Measurements from ENCODE around the gene PRR5L.

The PRR5L gene, protein sequence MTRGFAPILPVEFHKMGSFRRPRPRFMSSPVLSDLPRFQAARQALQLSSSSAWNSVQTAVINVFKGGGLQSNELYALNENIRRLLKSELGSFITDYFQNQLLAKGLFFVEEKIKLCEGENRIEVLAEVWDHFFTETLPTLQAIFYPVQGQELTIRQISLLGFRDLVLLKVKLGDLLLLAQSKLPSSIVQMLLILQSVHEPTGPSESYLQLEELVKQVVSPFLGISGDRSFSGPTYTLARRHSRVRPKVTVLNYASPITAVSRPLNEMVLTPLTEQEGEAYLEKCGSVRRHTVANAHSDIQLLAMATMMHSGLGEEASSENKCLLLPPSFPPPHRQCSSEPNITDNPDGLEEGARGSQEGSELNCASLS

DNA sequence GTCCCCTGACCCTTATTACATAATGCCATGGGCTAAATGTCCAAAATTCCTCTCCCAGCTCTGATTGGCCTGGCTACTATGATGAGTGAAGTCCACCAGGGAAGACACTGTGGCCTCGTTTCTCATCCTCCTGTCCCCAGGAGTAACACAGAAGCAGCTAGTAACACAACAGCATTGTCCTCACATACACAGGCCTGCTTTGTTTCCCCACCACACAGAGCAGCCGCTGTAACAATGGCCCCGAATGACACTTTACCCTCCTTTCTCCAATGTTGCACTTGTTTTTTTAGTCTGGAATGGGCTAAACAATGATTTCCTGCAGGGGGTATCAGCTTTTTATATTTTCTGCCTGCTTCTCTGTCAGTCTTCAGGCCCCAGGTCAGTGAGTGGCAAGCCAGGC, at the start of gene PRR5L:
PRR5L (plus strand) TSS at position 363 of the 400 bp plus-strand sequence. CDS start 104,834 bp downstream, outside the sequence.
- Histone ChIP-seq H3K27me3 (ENCODE audit: insufficient read depth, low read length) (no peaks in the 10 kb centered on the region), H3K36me3 (ENCODE audit: insufficient read depth, low read length) (no peaks in the 10 kb centered on the region), H3K79me2 (ENCODE audit: control insufficient read depth, insufficient read depth, low read length, unreplicated experiment) (no peaks in the 10 kb centered on the region), H2AFZ (ENCODE audit: low read length, unreplicated experiment) (peak within 1 kb of the TSS; percentile 24), H3K27ac (ENCODE audit: low read depth, low read length) (peak within 1 kb of the TSS; percentile 66), H3K4me3 (ENCODE audit: low read depth, low read length) (no peak within 1 kb of the TSS), H3K4me1 (ENCODE audit: control insufficient read depth, insufficient read depth, low read length, unreplicated experiment) (peaks cover 18% of the 10 kb centered on the region)

DNA sequence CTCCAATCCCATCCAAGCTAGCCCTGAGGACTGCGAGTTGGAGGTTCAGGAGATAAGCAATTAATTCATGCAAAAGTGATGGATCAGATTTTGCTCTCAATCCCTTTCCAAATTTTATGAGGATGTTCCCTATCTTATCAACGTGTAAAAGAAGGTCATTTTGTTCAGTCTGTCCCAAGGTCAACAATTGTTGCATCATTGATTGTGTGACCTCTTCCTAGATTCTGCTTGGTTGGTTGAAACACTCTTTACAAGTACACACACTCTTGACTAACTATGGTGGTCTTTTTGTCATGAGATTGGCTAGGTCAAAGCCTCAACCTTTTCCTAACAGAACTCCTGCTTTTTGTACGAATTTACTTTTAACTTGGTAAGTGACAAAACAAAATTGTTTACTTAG, 48.6 kb upstream of the PRR5L start:
- H3K27me3 ChIP-seq (ENCODE audit: insufficient read depth, low read length), result no peaks in the 10 kb centered on the region
- no peak overlapping the region for H3K27ac ChIP-seq (ENCODE audit: low read depth, low read length)
- H3K36me3 ChIP-seq (ENCODE audit: insufficient read depth, low read length), result 0 out of 2 replicates have a peak, but pooled peaks cover 4% of the 10 kb centered on the region

DNA sequence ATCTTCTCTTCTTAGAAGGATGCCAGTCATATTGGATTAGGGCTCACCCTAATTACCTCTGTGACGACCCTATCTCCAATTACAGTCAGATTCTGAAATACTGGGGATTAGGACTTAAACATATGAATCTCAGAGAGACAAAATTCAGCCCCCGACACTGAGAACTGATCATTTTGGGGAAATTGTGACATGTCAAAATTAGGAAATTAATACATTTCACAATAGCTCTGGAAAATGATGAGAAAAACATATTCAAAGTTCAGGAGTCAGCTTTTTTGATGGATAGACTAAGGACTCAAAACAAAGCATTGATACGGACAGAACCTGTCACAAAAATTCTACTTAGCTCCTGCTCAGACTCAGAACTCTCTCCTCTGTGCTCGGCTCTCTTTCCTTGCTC, 47.7 kb upstream of the PRR5L start:
- H3K4me3 ChIP-seq (ENCODE audit: low read depth, low read length), result no peak overlapping the region
- H3K79me2 ChIP-seq (ENCODE audit: control insufficient read depth, insufficient read depth, low read length, unreplicated experiment), result no peaks in the 10 kb centered on the region
- H3K27me3 ChIP-seq (ENCODE audit: insufficient read depth, low read length), result no peaks in the 10 kb centered on the region
- no peak overlapping the region for H3K27ac ChIP-seq (ENCODE audit: low read depth, low read length)
- peaks cover 14% of the 10 kb centered on the region for H3K4me1 ChIP-seq (ENCODE audit: control insufficient read depth, insufficient read depth, low read length, unreplicated experiment)
- H2AFZ ChIP-seq (ENCODE audit: low read length, unreplicated experiment), result no peak overlapping the region
- 0 out of 2 replicates have a peak, but pooled peaks cover 4% of the 10 kb centered on the region for H3K36me3 ChIP-seq (ENCODE audit: insufficient read depth, low read length)

More for the DNA sequence above, 48.6 kb upstream of the PRR5L start:
- Histone ChIP-seq H3K79me2 (ENCODE audit: control insufficient read depth, insufficient read depth, low read length, unreplicated experiment) (no peaks in the 10 kb centered on the region), H3K4me3 (ENCODE audit: low read depth, low read length) (no peak overlapping the region), H2AFZ (ENCODE audit: low read length, unreplicated experiment) (no peak overlapping the region), H3K4me1 (ENCODE audit: control insufficient read depth, insufficient read depth, low read length, unreplicated experiment) (peaks cover 14% of the 10 kb centered on the region)

DNA sequence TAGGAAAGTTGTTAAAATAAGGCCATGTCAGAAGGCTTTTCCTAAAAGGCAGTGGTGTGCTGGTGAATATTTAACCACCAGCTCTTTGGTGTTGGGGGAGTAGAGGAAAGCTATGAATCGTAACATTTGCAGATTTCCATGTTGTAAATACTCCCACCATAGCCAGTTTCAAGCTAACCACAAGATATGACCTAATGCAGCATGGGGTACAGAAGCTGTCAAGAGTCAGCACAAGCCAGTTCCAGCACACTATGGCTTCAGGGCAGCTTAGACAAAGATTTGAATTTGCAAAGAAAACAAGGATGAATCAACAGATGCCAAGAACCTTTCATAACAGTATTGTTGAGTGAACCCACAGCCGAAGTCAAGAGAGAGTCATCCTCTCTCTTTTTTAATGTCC, 46.8 kb upstream of the PRR5L start:
- no peak overlapping the region for H2AFZ ChIP-seq (ENCODE audit: low read length, unreplicated experiment)
- H3K27me3 ChIP-seq (ENCODE audit: insufficient read depth, low read length), result no peaks in the 10 kb centered on the region
- no peak overlapping the region for H3K4me3 ChIP-seq (ENCODE audit: low read depth, low read length)
- H3K4me1 ChIP-seq (ENCODE audit: control insufficient read depth, insufficient read depth, low read length, unreplicated experiment), result peaks cover 14% of the 10 kb centered on the region
- no peaks in the 10 kb centered on the region for H3K79me2 ChIP-seq (ENCODE audit: control insufficient read depth, insufficient read depth, low read length, unreplicated experiment)
- 0 out of 2 replicates have a peak, but pooled peaks cover 4% of the 10 kb centered on the region for H3K36me3 ChIP-seq (ENCODE audit: insufficient read depth, low read length)
- H3K27ac ChIP-seq (ENCODE audit: low read depth, low read length), result no peak overlapping the region

DNA sequence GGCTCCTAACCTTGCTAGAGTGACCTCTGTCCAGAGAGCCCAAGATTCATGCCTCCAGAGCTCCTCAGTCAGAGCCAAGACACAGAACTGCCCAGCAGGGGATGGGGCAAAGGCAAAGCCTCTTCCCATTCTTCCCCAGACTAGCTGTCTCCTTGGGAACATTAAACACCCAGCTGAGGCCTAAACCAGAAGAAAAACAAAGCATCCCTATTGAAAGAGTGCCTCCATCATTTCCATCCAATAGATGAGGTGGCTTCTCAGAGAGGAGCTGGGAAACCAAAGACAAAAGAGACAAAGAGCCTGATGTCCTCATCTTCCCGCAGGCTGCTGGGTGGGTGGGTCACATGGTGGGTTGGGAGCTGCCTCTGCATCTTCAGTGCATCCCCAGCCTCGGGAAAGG, 44.3 kb upstream of the PRR5L start:
- H3K79me2 ChIP-seq (ENCODE audit: control insufficient read depth, insufficient read depth, low read length, unreplicated experiment), result no peaks in the 10 kb centered on the region
- no peak overlapping the region for H3K4me3 ChIP-seq (ENCODE audit: low read depth, low read length)
- no peak overlapping the region for H3K27ac ChIP-seq (ENCODE audit: low read depth, low read length)
- H3K4me1 ChIP-seq (ENCODE audit: control insufficient read depth, insufficient read depth, low read length, unreplicated experiment), result peaks cover 27% of the 10 kb centered on the region
- H3K36me3 ChIP-seq (ENCODE audit: insufficient read depth, low read length), result 0 out of 2 replicates have a peak, but pooled peaks cover 4% of the 10 kb centered on the region
- no peaks in the 10 kb centered on the region for H3K27me3 ChIP-seq (ENCODE audit: insufficient read depth, low read length)
- no peak overlapping the region for H2AFZ ChIP-seq (ENCODE audit: low read length, unreplicated experiment)

DNA sequence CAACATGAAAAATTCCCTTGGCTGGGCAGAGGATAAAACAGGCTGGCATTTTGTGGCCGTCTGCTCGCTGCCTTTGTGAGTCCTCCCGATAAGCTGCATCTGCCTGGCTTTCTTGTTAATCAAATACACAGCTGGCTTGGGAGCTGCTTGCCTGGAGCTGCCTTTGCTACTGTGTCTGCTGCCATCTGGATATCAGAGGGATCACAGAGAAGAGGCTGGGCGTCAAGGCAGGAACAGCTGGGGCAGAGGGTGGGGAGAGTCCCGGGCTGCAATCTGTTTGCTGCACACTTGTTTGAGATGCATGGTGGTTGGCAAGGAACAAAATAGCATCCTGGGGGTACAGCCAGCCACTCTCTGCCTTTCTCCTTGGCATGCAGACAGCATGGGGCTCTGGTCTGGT, 42.9 kb upstream of the PRR5L start:
- Histone ChIP-seq H3K4me3 (ENCODE audit: low read depth, low read length) (no peak overlapping the region), H3K79me2 (ENCODE audit: control insufficient read depth, insufficient read depth, low read length, unreplicated experiment) (no peaks in the 10 kb centered on the region), H3K4me1 (ENCODE audit: control insufficient read depth, insufficient read depth, low read length, unreplicated experiment) (peaks cover 36% of the 10 kb centered on the region), H3K36me3 (ENCODE audit: insufficient read depth, low read length) (0 out of 2 replicates have a peak, but pooled peaks cover 4% of the 10 kb centered on the region), H3K27me3 (ENCODE audit: insufficient read depth, low read length) (no peaks in the 10 kb centered on the region), H2AFZ (ENCODE audit: low read length, unreplicated experiment) (no peak overlapping the region), H3K27ac (ENCODE audit: low read depth, low read length) (no peak overlapping the region)

DNA sequence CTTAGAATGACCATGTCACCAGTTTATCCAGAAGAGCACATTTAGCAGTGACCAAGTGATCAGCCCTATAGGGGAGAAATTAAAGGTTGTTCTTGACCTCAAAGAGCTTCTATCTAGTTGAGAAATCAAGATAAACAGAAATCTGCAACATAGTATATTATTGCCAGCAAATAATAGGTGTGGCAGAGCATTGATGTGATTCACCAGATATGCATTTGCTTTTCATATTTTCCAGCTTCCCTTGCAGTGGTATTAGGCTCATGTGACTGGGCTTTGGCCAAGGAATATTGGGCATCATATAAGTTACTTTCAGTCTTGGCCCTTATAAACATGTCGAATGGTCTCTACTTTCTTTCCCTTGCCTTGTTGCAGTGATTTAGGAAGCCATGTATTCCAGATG, 41.4 kb upstream of the PRR5L start:
- Histone ChIP-seq H3K4me1 (ENCODE audit: control insufficient read depth, insufficient read depth, low read length, unreplicated experiment) (peaks cover 34% of the 10 kb centered on the region), H3K27ac (ENCODE audit: low read depth, low read length) (peak overlapping the region; percentile 5; the same call in 1 of the 2 replicates), H2AFZ (ENCODE audit: low read length, unreplicated experiment) (no peak overlapping the region), H3K79me2 (ENCODE audit: control insufficient read depth, insufficient read depth, low read length, unreplicated experiment) (no peaks in the 10 kb centered on the region), H3K4me3 (ENCODE audit: low read depth, low read length) (no peak overlapping the region), H3K36me3 (ENCODE audit: insufficient read depth, low read length) (0 out of 2 replicates have a peak, but pooled peaks cover 4% of the 10 kb centered on the region), H3K27me3 (ENCODE audit: insufficient read depth, low read length) (no peaks in the 10 kb centered on the region)

DNA sequence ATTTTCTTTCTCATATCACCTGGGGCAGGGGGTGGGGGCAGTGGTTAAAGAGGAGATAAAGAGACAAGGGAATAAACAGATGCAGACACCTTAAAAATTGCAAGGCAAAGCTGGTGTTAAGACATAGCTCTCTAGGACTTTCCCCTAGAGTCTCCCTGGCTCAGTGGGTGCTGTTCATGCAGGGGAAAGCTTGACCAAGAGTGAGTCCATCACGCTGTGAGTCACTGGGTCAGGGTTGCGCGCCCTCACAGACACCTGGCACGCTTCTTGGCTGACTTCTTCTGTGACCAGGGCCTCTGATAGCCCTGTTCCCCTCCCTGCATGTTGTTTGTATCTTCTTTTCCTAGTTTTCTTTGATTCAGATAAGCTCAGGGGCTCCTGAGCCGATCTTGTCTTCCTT, 38.7 kb upstream of the PRR5L start:
- H3K79me2 ChIP-seq (ENCODE audit: control insufficient read depth, insufficient read depth, low read length, unreplicated experiment), result no peaks in the 10 kb centered on the region
- no peaks in the 10 kb centered on the region for H3K27me3 ChIP-seq (ENCODE audit: insufficient read depth, low read length)
- no peak overlapping the region for H2AFZ ChIP-seq (ENCODE audit: low read length, unreplicated experiment)
- no peak overlapping the region for H3K4me3 ChIP-seq (ENCODE audit: low read depth, low read length)
- peaks cover 32% of the 10 kb centered on the region for H3K4me1 ChIP-seq (ENCODE audit: control insufficient read depth, insufficient read depth, low read length, unreplicated experiment)
- H3K36me3 ChIP-seq (ENCODE audit: insufficient read depth, low read length), result no peaks in the 10 kb centered on the region
- no peak overlapping the region for H3K27ac ChIP-seq (ENCODE audit: low read depth, low read length)

DNA sequence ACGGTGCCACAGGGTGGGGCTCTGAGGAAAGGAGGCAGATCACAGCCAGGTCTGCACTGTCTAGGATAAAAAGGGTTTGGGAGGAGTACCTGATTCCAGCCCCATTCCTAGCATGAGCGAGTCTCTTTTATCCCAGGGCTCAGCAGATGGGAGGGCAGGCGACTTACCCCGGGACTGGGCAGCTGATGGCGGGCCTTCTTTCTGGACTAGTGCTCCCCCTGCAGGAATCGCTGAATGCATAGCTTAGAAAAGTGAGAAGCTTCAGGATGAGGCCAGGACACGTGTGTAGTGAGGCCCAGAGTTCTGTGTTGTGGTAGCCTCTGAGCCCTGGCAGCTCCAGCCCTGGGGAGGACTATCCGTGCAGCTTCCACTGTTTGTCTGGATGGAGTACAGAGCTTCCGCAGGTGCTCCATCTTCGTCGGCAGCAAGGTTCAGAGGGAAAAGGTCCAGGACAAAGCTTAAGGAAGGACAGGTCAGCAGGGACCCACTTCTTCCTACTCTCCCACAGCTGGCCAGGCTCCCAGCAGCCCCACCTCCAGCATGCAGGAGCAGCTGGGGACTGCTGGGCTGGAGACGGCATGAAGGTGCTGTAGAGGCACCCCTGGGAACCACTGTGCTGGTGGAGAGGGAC, 37.2 kb upstream of the PRR5L start:
- H3K27me3 ChIP-seq (ENCODE audit: insufficient read depth, low read length), result no peaks in the 10 kb centered on the region
- H3K27ac ChIP-seq (ENCODE audit: low read depth, low read length), result no peak overlapping the region
- peak overlapping the region; percentile 12 for H2AFZ ChIP-seq (ENCODE audit: low read length, unreplicated experiment)
- no peaks in the 10 kb centered on the region for H3K36me3 ChIP-seq (ENCODE audit: insufficient read depth, low read length)
- no peak overlapping the region for H3K4me3 ChIP-seq (ENCODE audit: low read depth, low read length)
- H3K79me2 ChIP-seq (ENCODE audit: control insufficient read depth, insufficient read depth, low read length, unreplicated experiment), result no peaks in the 10 kb centered on the region
- peaks cover 32% of the 10 kb centered on the region for H3K4me1 ChIP-seq (ENCODE audit: control insufficient read depth, insufficient read depth, low read length, unreplicated experiment)

DNA sequence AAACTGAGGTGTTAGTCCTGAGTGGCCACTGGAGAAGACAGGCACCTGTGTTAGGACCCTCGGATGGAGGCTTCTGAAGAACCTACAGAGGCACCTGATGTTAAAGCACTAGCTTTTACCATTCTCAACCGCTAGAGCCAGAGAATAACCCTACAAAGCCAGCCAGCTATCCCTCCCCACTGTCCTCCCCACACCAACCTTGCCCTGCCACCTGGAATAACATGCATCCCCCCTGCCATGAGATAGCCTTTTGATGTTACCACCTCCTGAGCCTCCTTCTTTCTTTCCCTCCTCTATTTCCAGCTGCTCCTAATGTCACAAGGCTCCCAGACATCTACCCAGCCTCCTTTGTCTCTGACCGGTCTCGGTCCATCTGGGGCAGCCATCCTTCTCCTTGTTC, 35.0 kb upstream of the PRR5L start:
- no peaks in the 10 kb centered on the region for H3K36me3 ChIP-seq (ENCODE audit: insufficient read depth, low read length)
- no peak overlapping the region for H3K27ac ChIP-seq (ENCODE audit: low read depth, low read length)
- no peaks in the 10 kb centered on the region for H3K79me2 ChIP-seq (ENCODE audit: control insufficient read depth, insufficient read depth, low read length, unreplicated experiment)

More for the DNA sequence above, 35.0 kb upstream of the PRR5L start:
- peaks cover 22% of the 10 kb centered on the region for H3K4me1 ChIP-seq (ENCODE audit: control insufficient read depth, insufficient read depth, low read length, unreplicated experiment)
- H2AFZ ChIP-seq (ENCODE audit: low read length, unreplicated experiment), result no peak overlapping the region
- H3K4me3 ChIP-seq (ENCODE audit: low read depth, low read length), result no peak overlapping the region
- no peaks in the 10 kb centered on the region for H3K27me3 ChIP-seq (ENCODE audit: insufficient read depth, low read length)
